ENCODE data around the gene VEPH1. TPM values are rescaled to one million over a fixed set of nuclear protein-coding genes. Genes with fewer than 3 reads are reported as not detected.
A peak's percentile ranks its signal among the peaks of the same experiment; 100 is the strongest.

Gene VEPH1
- total RNA-seq, 1 donor from 2014 or later: 2.2 TPM

GRCh38 chr3:157239082-157239704, 264.0 kb downstream of the VEPH1 start:
- Mint-ChIP-seq H3K4me1 (ENCODE audit: low read depth) (peaks cover 29% of the 10 kb centered on the region), H3K4me3 (ENCODE audit: unreplicated experiment) (no peak overlapping the region)
- DNase-seq (ENCODE audit: low spot score): no peak

GRCh38 chr3:157238457-157238856, 264.8 kb downstream of the VEPH1 start:
- no peaks in the 10 kb centered on the region for H3K36me3 Mint-ChIP-seq (ENCODE audit: low read depth)
- TF ChIP-seq, protein P1, sequence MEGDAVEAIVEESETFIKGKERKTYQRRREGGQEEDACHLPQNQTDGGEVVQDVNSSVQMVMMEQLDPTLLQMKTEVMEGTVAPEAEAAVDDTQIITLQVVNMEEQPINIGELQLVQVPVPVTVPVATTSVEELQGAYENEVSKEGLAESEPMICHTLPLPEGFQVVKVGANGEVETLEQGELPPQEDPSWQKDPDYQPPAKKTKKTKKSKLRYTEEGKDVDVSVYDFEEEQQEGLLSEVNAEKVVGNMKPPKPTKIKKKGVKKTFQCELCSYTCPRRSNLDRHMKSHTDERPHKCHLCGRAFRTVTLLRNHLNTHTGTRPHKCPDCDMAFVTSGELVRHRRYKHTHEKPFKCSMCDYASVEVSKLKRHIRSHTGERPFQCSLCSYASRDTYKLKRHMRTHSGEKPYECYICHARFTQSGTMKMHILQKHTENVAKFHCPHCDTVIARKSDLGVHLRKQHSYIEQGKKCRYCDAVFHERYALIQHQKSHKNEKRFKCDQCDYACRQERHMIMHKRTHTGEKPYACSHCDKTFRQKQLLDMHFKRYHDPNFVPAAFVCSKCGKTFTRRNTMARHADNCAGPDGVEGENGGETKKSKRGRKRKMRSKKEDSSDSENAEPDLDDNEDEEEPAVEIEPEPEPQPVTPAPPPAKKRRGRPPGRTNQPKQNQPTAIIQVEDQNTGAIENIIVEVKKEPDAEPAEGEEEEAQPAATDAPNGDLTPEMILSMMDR (IDR thresholded peaks at IDR 0.05): no peak
- H3K4me1 Mint-ChIP-seq (ENCODE audit: low read depth): peaks cover 26% of the 10 kb centered on the region
- DNase-seq (ENCODE audit: low spot score): no peak
- no peaks in the 10 kb centered on the region for H3K27me3 Mint-ChIP-seq (ENCODE audit: low read depth)
- H3K27ac Mint-ChIP-seq (ENCODE audit: unreplicated experiment): no peak overlapping the region
- H3K9me3 Mint-ChIP-seq (ENCODE audit: low read depth): no peaks in the 10 kb centered on the region
- no peak overlapping the region for H3K4me3 Mint-ChIP-seq (ENCODE audit: unreplicated experiment)

More at GRCh38 chr3:157239082-157239704, 264.0 kb downstream of the VEPH1 start:
- Mint-ChIP-seq H3K36me3 (ENCODE audit: low read depth) (no peaks in the 10 kb centered on the region), H3K27me3 (ENCODE audit: low read depth) (no peaks in the 10 kb centered on the region), H3K9me3 (ENCODE audit: low read depth) (no peaks in the 10 kb centered on the region), H3K27ac (ENCODE audit: unreplicated experiment) (peak overlapping the region; percentile 45)
- TF ChIP-seq, protein P1 (IDR thresholded peaks at IDR 0.05): peak; percentile 74

- H3K4me1 Mint-ChIP-seq (ENCODE audit: low read depth): peaks cover 26% of the 10 kb centered on the region
- no peaks in the 10 kb centered on the region for H3K36me3 Mint-ChIP-seq (ENCODE audit: low read depth)
- no peak overlapping the region for H3K4me3 Mint-ChIP-seq (ENCODE audit: unreplicated experiment)
- no peaks in the 10 kb centered on the region for H3K9me3 Mint-ChIP-seq (ENCODE audit: low read depth)
- no peaks in the 10 kb centered on the region for H3K27me3 Mint-ChIP-seq (ENCODE audit: low read depth)
- TF ChIP-seq, protein P1 (IDR thresholded peaks at IDR 0.05): no peak
- no peak overlapping the region for H3K27ac Mint-ChIP-seq (ENCODE audit: unreplicated experiment)
- DNase-seq (ENCODE audit: low spot score): no peak
Measured at GRCh38 chr3:157237886-157238285, 265.3 kb downstream of the VEPH1 start.

DNA sequence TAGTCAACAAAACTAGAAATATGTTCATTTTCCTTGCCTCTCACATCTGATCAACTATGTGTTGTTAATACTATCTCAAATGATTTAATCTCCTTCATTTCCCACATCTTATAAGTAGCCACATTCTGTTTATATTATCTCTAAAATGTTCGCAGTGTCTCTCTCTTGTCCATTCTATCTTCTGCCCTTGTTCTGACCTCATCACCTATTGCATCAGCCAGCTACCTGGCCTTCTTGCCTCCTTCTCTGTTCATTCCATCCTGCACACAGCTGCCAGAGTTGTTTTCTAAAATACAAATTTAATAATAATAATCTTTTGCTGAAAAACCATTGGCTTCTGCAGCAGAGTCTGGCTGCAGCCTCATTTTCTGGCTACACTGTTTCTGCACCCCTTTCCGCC, 267.9 kb downstream of the VEPH1 start:
- H3K4me3 Mint-ChIP-seq (ENCODE audit: unreplicated experiment): no peak overlapping the region
- no peaks in the 10 kb centered on the region for H3K36me3 Mint-ChIP-seq (ENCODE audit: low read depth)
- DNase-seq (ENCODE audit: low spot score): no peak
- no peaks in the 10 kb centered on the region for H3K27me3 Mint-ChIP-seq (ENCODE audit: low read depth)
- H3K4me1 Mint-ChIP-seq (ENCODE audit: low read depth): peaks cover 21% of the 10 kb centered on the region
- TF ChIP-seq, protein P1 (IDR thresholded peaks at IDR 0.05): no peak
- no peaks in the 10 kb centered on the region for H3K9me3 Mint-ChIP-seq (ENCODE audit: low read depth)
- no peak overlapping the region for H3K27ac Mint-ChIP-seq (ENCODE audit: unreplicated experiment)

- no peak overlapping the region for H3K27ac Mint-ChIP-seq (ENCODE audit: unreplicated experiment)
- no peak for DNase-seq (ENCODE audit: low spot score)
- no peak overlapping the region for H3K4me3 Mint-ChIP-seq (ENCODE audit: unreplicated experiment)
- H3K36me3 Mint-ChIP-seq (ENCODE audit: low read depth): no peaks in the 10 kb centered on the region
- H3K4me1 Mint-ChIP-seq (ENCODE audit: low read depth): peaks cover 9% of the 10 kb centered on the region
- TF ChIP-seq, protein P1 (IDR thresholded peaks at IDR 0.05): no peak
- H3K27me3 Mint-ChIP-seq (ENCODE audit: low read depth): no peaks in the 10 kb centered on the region
- no peaks in the 10 kb centered on the region for H3K9me3 Mint-ChIP-seq (ENCODE audit: low read depth)
Measured at GRCh38 chr3:157233923-157234322, 269.3 kb downstream of the VEPH1 start.

Data from chondrocyte (in vitro differentiated cells).